Heart right ventricle (tissue), 16 donors: Measurements from ENCODE around the gene GALNT7. TPM values are rescaled to one million over a fixed set of nuclear protein-coding genes. Genes with fewer than 3 reads are reported as not detected.

Source experiments
- ATAC-seq, 8 donors: fragments of 200-7000 bp; cut with Tn5 transposase; one replicate each; pipeline ENCODE4 v1.9.1; 2020; ENCODE audit warnings: mild to moderate bottlenecking in 8 of 8, moderate library complexity in 8 of 8, moderate number of reproducible peaks in 1 of 8
- DNase-seq, 2 donors: peaks; one replicate each; pipeline ENCODE4 v3.0.0-alpha.2; 2020
- H3K27ac ChIP-seq, 10 donors: fragments of 200-600 bp; sonication (generic) in 2 of 10; one replicate each; pipeline versions ENCODE4 v1.5.0 to v1.8.0; 2020 to 2022; ENCODE audit warnings: mild to moderate bottlenecking in 3 of 10
- H3K27me3 ChIP-seq, 7 donors: fragments of 200-600 bp; one replicate each; pipeline ENCODE4 v1.8.0; 2021 to 2022; ENCODE audit warnings: mild to moderate bottlenecking in 2 of 7
- H3K36me3 ChIP-seq, 9 donors: fragments of 200-600 bp; sonication (generic) in 1 of 9; one replicate each; pipeline versions ENCODE4 v1.5.0 to v1.8.0; 2020 to 2022; ENCODE audit warnings: mild to moderate bottlenecking in 2 of 9
- H3K4me1 ChIP-seq, 9 donors: fragments of 200-600 bp; sonication (generic) in 1 of 9; one replicate each; pipeline versions ENCODE4 v1.5.0 to v1.8.0; 2020 to 2022; ENCODE audit warnings: mild to moderate bottlenecking in 4 of 9
- H3K4me3 ChIP-seq, 10 donors: fragments of 200-600 bp; sonication (generic) in 2 of 10; one replicate each; pipeline versions ENCODE4 v1.5.0 to v1.8.0; 2020 to 2022; ENCODE audit warnings: mild to moderate bottlenecking in 7 of 10, moderate library complexity in 2 of 10
- H3K9me3 ChIP-seq, 11 donors: fragments of 200-600 bp in 10 of 11; sonication (generic) in 2 of 11; one replicate each; pipeline versions ENCODE4 v1.5.0 to v1.8.0; 2013 to 2022; ENCODE audit warnings: mild to moderate bottlenecking in 2 of 11, control low read depth in 1 of 11, moderate library complexity in 1 of 11
- WGBS, 2 donors: extraction: QIAGEN DNeasy Blood & Tissue Kit; methylation state at CpG; one replicate each; pipeline ENCODE4 v1.1.7; 2013; ENCODE audit warnings: inconsistent platforms in 1 of 2; 5-methylcytosine and 5-hydroxymethylcytosine counted together
- intact Hi-C, 10 donors: fragments of 100-400 bp; cut with DNase I; formaldehyde crosslinking; loops; one replicate each; pipeline versions ENCODE4 v1.11.1 to v1.14.2; 2022
- polyA plus RNA-seq, 2 donors: library from polyadenylated mRNA; stranded (reverse); fragments of 200-250 nt; gene quantifications; one replicate each; pipeline ENCODE4 v1.2.3, GENCODE V29; 2013
- total RNA-seq, 10 donors: library from RNA; stranded (reverse); fragmentation: NEBNext Ultra II Directional in 3 of 10; extraction: Animal tissue kit (Norgen Biotek cat#: 25700) in 3 of 10; gene quantifications; one replicate each; pipeline versions ENCODE4 v1.2.1 to v1.2.4, GENCODE V29; 2021 to 2023
- TF ChIP-seq, protein P1 (sequence below), 9 donors: fragments of 200-600 bp; sonication (generic) in 2 of 9; IDR thresholded peaks; one replicate each; pipeline versions ENCODE4 v1.5.0 to v1.8.0; 2021 to 2022; ENCODE audit warnings: antibody characterized with exemption in 9 of 9, mild to moderate bottlenecking in 5 of 9, moderate library complexity in 1 of 9
- donor health status: Arrhythmogenic right ventricular cardiomyopathy.
- donor health status: ischemic (EF 13 %, LVEDD 7.1; RV severe dilation, severe dysfunction).
- donor health status: healthy with polysubstance abuse.
- donor health status: DM: no; HTN: yes; CAD: no.
- donor health status: DM: no; HTN: no; CAD: no.
- donor health status: ischemic (EF 25% LVEDD 6.9; RV normal size, moderate dysfunction).
- donor health status: ischemic (EF 25% LVEDD 5.7; RV mildly dilated, moderate dysfunction).
- donor health status: healthy.
- donor health status: DM: yes; HTN: yes; CAD: no.
- donor health status: Ischemic cardiomyopathy.
- donor health status: ischemic (EF 35%, LVEDD 5.7; RV mildly dilated, moderate dysfunction).
- donor health status: nonischemic (EF 11% LVEDD 7.7; RV severe dilation, severe dysfunction).
- donor health status: DM: yes; HTN: yes; CAD: no.
- donor health status: PGD.
- donor health status: ischemic (EF 29% LVEDD 5.4; RV normal size, mild dysfunction).
- donor health status: nonischemic (EF 23%, LVEDD 6.1; RV moderate dilation, normal function).

GALNT7 gene
- total and polyA plus RNA-seq, 12 donors: 2.2 to 8.8 (median 5.3) TPM

DNA sequence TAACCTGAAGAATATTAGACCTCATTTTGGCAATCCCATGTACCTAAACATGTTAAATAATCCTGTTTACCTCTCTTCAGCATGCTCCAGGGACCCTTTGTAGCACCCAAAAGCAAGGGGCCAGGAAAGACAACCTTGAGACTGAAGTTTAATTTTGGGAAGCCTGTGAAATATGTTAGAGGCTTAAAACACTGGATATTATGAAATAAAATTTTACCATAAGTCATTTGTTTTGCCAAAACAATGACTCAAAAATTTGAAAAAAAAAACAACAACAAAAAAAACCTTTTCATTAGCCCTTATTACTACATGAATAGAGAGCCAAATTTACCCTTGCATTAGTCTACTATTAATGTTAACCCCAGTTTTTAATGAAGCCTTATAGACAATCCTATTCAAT lies 115.9 kb downstream of the GALNT7 start:
- no peak overlapping the region for H3K4me3 ChIP-seq
- DNase-seq: no peak
- no peaks in the 10 kb centered on the region for H3K36me3 ChIP-seq
- intact Hi-C loops: loop anchor here in 1 of 10 donors (10.0 kb wide), 1 partner anchor 130 kb away; no protein-coding TSS in a partner anchor
- no peak overlapping the region for H3K27ac ChIP-seq
- no peak for ATAC-seq
- no peaks in the 10 kb centered on the region for H3K27me3 ChIP-seq
- H3K4me1 ChIP-seq: peaks cover 0 to 9% (median 0%) of the 10 kb centered on the region in 9 donors
- TF ChIP-seq, protein P1, sequence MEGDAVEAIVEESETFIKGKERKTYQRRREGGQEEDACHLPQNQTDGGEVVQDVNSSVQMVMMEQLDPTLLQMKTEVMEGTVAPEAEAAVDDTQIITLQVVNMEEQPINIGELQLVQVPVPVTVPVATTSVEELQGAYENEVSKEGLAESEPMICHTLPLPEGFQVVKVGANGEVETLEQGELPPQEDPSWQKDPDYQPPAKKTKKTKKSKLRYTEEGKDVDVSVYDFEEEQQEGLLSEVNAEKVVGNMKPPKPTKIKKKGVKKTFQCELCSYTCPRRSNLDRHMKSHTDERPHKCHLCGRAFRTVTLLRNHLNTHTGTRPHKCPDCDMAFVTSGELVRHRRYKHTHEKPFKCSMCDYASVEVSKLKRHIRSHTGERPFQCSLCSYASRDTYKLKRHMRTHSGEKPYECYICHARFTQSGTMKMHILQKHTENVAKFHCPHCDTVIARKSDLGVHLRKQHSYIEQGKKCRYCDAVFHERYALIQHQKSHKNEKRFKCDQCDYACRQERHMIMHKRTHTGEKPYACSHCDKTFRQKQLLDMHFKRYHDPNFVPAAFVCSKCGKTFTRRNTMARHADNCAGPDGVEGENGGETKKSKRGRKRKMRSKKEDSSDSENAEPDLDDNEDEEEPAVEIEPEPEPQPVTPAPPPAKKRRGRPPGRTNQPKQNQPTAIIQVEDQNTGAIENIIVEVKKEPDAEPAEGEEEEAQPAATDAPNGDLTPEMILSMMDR (IDR thresholded peaks at IDR 0.05): no peak
- peaks cover 0 to 49% (median 16%) of the 10 kb centered on the region in 11 donors for H3K9me3 ChIP-seq

DNA sequence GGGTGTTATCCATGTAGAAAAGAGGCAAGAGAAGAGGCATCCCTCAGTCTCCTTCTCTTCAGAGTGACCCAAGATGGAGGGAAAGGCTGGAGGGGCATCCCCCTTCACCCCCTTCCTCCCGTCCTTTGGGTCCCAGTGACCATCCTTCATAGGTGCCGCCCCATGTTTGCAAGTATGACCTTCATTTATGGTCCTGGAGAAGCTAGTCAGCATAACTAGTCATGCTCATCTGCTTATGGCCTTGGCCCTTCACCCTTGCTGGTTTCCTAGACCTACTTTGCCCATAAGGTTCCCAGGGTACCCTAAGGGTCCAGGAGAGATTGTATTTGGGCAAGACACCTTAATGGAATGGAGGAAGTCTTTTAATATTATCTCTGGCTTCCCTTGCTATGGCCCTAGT lies 118.9 kb downstream of the GALNT7 start:
- no peak for ATAC-seq
- Histone ChIP-seq H3K4me1 (peaks cover 0 to 9% (median 0%) of the 10 kb centered on the region in 9 donors), H3K4me3 (no peak overlapping the region), H3K9me3 (peaks cover 0 to 49% (median 16%) of the 10 kb centered on the region in 11 donors), H3K27me3 (no peaks in the 10 kb centered on the region), H3K36me3 (no peaks in the 10 kb centered on the region), H3K27ac (no peak overlapping the region)
- intact Hi-C loops: loop anchor here in 1 of 10 donors (10.0 kb wide), 1 partner anchor 127 kb away; no protein-coding TSS in a partner anchor
- DNase-seq: no peak
- TF ChIP-seq, protein P1 (IDR thresholded peaks at IDR 0.05): no peak
- 100% methylated on average over 2 of the region's 2 CpGs for WGBS, 2 donors

DNA sequence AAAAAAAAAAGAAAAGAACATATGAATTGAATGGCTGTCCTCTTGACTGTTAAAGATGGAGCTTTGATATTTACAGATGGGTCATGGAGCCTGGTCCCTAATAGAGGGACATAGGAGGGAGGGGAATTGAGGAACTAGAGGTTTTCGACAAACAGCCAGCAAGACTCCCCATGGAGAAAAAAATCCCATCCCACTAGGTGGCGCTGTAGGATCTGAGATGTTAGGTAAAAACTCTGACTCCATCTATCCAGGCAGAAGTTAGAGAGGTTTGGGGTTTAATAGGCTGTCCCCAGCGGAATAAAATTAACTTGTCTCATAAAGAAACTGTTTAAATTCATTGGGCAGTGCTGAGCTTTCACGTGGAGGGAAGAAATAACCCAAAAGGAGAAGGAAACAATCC lies 119.7 kb downstream of the GALNT7 start:
- TF ChIP-seq, protein P1 (IDR thresholded peaks at IDR 0.05): peak; percentile 22 to 78 (median 63)
- H3K27me3 ChIP-seq: no peaks in the 10 kb centered on the region
- ATAC-seq (peak in 7 of 8 donors; percentile 33 to 79 (median 63)), DNase-seq (peak in 1 of 2 donors; percentile 80)
- peaks cover 0 to 44% (median 16%) of the 10 kb centered on the region in 11 donors for H3K9me3 ChIP-seq
- peaks cover 0 to 9% (median 0%) of the 10 kb centered on the region in 9 donors for H3K4me1 ChIP-seq
- intact Hi-C loops: loop anchor here in 1 of 10 donors (10.0 kb wide), 1 partner anchor 127 kb away; no protein-coding TSS in a partner anchor
- WGBS, 2 donors: 75 to 76% methylated on average over 4 of the region's 4 CpGs
- no peak overlapping the region for H3K27ac ChIP-seq
- H3K4me3 ChIP-seq: peak overlapping the region in 2 of 10 donors; percentile 33 to 37
- H3K36me3 ChIP-seq: no peaks in the 10 kb centered on the region

DNA sequence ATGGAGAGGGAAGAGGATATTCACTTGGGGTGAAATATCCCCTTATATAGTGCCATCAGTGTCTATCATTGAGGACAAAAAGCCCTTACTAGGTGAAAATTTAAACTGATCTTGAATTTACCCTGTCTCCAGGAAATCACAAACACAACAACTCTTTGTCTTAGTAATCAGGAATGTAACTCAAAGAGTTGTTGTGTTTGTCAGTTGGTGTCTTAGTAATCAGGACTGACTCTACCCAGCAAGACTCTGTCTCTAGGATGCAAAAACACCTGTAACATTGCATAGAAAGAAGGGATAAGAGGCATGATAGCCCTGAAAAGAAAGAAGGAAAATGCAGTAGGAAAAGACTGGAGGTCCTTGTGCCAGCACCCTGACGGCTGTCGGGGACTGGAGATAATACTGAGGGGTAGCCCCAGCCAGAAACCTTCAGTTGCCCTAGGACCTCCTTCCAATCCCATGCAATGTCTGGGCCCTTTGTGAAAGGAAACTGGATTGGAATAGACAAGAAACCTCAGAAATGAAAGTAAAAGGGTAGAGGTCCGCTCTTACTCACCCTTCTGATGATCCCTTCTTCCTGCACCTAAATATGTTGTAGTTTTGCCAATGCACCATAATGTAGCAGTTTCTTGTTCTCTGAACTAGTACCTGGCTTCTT lies 120.2 kb downstream of the GALNT7 start:
- Histone ChIP-seq H3K27me3 (no peaks in the 10 kb centered on the region), H3K4me3 (peak overlapping the region in 6 of 10 donors; percentile 30 to 39 (median 36)), H3K9me3 (peaks cover 0 to 39% (median 16%) of the 10 kb centered on the region in 11 donors), H3K4me1 (peaks cover 0 to 9% (median 0%) of the 10 kb centered on the region in 9 donors), H3K27ac (no peak overlapping the region), H3K36me3 (peaks cover 0 to 3% (median 0%) of the 10 kb centered on the region in 9 donors)
- ATAC-seq (peak in 6 of 8 donors; percentile 15 to 33 (median 24)), DNase-seq (no peak)
- 56 to 78% methylated on average over 3 of the region's 3 CpGs for WGBS, 2 donors
- intact Hi-C loops: loop anchor here in 1 of 10 donors (10.0 kb wide), 1 partner anchor 126 kb away; no protein-coding TSS in a partner anchor
- TF ChIP-seq, protein P1 (IDR thresholded peaks at IDR 0.05): no peak
